ENCODE data around the gene BEX4. TPM values are rescaled to one million over a fixed set of nuclear protein-coding genes. Genes with fewer than 3 reads are reported as not detected.
A peak's percentile ranks its signal among the peaks of the same experiment; 100 is the strongest.

BEX4 gene
- total and polyA plus RNA-seq, 9 of the 15 experiments (the other 6 are each of a cell fraction or from before 2014, with no cell fraction given) = 74.6 to 399 (median 154) TPM

DNA sequence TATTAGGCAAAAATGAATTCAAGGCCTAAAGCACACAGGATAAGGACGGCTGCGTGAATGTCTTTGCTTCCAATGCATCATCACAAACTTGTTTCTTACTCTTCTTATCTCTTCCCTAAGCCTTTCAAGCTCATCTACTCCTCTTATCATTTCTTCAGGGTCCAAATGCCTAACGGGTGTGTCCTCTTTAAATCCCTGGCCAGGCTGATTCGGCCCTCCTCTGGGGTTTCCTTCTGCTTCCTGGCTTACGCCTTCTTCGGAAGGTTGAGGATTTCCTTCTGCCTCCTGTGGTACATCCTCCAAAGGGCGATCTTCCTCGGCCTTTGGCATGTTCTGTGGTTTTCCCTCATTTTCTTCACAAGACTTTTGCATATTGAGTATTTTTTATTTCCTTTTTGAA is 38.7 kb downstream of the BEX4 start (continued):
- TF ChIP-seq HDAC3 (IDR thresholded peaks at IDR 0.05; ENCODE audit: borderline replicate concordance, partially characterized antibody) = no peak
- TF ChIP-seq TEAD4 (IDR thresholded peaks at IDR 0.05; ENCODE audit: low read length) = peak; percentile 52; the same call in 1 of the 2 replicates
- no peak for TF ChIP-seq TEAD4 (CRISPR knock-in tag; IDR thresholded peaks at IDR 0.05; ENCODE audit: borderline replicate concordance)
- no peak for TF ChIP-seq PHB (CRISPR knock-in tag; IDR thresholded peaks at IDR 0.05)
- TF ChIP-seq, protein P1, sequence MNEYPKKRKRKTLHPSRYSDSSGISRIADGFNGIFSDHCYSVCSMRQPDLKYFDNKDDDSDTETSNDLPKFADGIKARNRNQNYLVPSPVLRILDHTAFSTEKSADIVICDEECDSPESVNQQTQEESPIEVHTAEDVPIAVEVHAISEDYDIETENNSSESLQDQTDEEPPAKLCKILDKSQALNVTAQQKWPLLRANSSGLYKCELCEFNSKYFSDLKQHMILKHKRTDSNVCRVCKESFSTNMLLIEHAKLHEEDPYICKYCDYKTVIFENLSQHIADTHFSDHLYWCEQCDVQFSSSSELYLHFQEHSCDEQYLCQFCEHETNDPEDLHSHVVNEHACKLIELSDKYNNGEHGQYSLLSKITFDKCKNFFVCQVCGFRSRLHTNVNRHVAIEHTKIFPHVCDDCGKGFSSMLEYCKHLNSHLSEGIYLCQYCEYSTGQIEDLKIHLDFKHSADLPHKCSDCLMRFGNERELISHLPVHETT (CRISPR knock-in tag; conservative IDR thresholded peaks at IDR 0.05 in 1 of 2, IDR thresholded peaks at IDR 0.05 in 1 of 2) = no peak
- TF ChIP-seq HDAC1 (IDR thresholded peaks at IDR 0.05) = peak in 1 of 2 experiments; percentile 67; a peak in 2 of 4 replicates
- no peak for TF ChIP-seq ZNF316 (IDR thresholded peaks at IDR 0.05)
- TF ChIP-seq, protein P2, sequence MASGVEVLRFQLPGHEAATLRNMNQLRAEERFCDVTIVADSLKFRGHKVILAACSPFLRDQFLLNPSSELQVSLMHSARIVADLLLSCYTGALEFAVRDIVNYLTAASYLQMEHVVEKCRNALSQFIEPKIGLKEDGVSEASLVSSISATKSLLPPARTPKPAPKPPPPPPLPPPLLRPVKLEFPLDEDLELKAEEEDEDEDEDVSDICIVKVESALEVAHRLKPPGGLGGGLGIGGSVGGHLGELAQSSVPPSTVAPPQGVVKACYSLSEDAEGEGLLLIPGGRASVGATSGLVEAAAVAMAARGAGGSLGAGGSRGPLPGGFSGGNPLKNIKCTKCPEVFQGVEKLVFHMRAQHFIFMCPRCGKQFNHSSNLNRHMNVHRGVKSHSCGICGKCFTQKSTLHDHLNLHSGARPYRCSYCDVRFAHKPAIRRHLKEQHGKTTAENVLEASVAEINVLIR (CRISPR knock-in tag; IDR thresholded peaks at IDR 0.05) = no peak
- no peak for TF ChIP-seq OTX1 (CRISPR knock-in tag; IDR thresholded peaks at IDR 0.05)
- no peak for TF ChIP-seq JUN (IDR thresholded peaks at IDR 0.05; ENCODE audit: borderline replicate concordance, low read depth, low read length)
- no peak for TF ChIP-seq JUN (CRISPR knock-in tag; IDR thresholded peaks at IDR 0.05; ENCODE audit: borderline replicate concordance)
- TF ChIP-seq, protein P3, sequence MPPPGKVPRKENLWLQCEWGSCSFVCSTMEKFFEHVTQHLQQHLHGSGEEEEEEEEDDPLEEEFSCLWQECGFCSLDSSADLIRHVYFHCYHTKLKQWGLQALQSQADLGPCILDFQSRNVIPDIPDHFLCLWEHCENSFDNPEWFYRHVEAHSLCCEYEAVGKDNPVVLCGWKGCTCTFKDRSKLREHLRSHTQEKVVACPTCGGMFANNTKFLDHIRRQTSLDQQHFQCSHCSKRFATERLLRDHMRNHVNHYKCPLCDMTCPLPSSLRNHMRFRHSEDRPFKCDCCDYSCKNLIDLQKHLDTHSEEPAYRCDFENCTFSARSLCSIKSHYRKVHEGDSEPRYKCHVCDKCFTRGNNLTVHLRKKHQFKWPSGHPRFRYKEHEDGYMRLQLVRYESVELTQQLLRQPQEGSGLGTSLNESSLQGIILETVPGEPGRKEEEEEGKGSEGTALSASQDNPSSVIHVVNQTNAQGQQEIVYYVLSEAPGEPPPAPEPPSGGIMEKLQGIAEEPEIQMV (tag; conservative IDR thresholded peaks at IDR 0.05; ENCODE audit: low read depth) = no peak
- no peak for TF ChIP-seq ZBTB8A (IDR thresholded peaks at IDR 0.05; ENCODE audit: partially characterized antibody)
- no peak for TF ChIP-seq GTF2E2 (tag; IDR thresholded peaks at IDR 0.05)
- peak; percentile 71 for TF ChIP-seq HNRNPLL (IDR thresholded peaks at IDR 0.05; ENCODE audit: low read depth, low read length, poor library complexity, severe bottlenecking)
- TF ChIP-seq MYC (IDR thresholded peaks at IDR 0.05; ENCODE audit: low read depth, low read length) = no peak
- no peak for TF ChIP-seq MYC (CRISPR knock-in tag; IDR thresholded peaks at IDR 0.05; ENCODE audit: borderline replicate concordance, low read depth)
- peak; percentile 63 to 79 for TF ChIP-seq KDM1A (IDR thresholded peaks at IDR 0.05)
- TF ChIP-seq ARHGAP35 (IDR thresholded peaks at IDR 0.05; ENCODE audit: partially characterized antibody) = no peak
- TF ChIP-seq CC2D1A (IDR thresholded peaks at IDR 0.05) = no peak
- no peak for TF ChIP-seq RBM14 (IDR thresholded peaks at IDR 0.05; ENCODE audit: borderline replicate concordance, insufficient read depth, low read depth, low read length)

All from K562 (cell line).